MM.1S (cell line): ENCODE data around the gene ACAD9.

ENCODE experiments used
- DNase-seq: peaks from one replicate; pipeline ENCODE4 v3.0.0-alpha.2; 2015
- H2AFZ ChIP-seq: fragments of 300-600 bp; sonication (generic); 2 replicates; pipeline ENCODE4 v1.6.0; 2016; ENCODE audit warnings: antibody characterized with exemption, low read length
- H3F3A ChIP-seq: fragments of 300-600 bp; sonication (generic); 2 replicates; pipeline ENCODE4 v1.6.1; 2016; ENCODE audit warnings: mild to moderate bottlenecking, antibody characterized with exemption, low read length, moderate library complexity, mixed read lengths; ENCODE audit not compliant: insufficient read depth
- H3K27ac ChIP-seq: fragments of 300-600 bp; sonication (generic); 2 replicates; pipeline ENCODE4 v1.5.1; 2016; ENCODE audit warnings: mild to moderate bottlenecking, low read length
- H3K27me3 ChIP-seq: fragments of 300-600 bp; sonication (generic); replicated peaks from 2 replicates; pipeline ENCODE4 v1.6.0; 2016; ENCODE audit warnings: low read length; ENCODE audit not compliant: insufficient read depth
- H3K36me3 ChIP-seq: fragments of 300-600 bp; sonication (generic); replicated peaks from 2 replicates; pipeline ENCODE4 v1.6.1; 2016; ENCODE audit warnings: mild to moderate bottlenecking, low read length, mixed read lengths; ENCODE audit not compliant: insufficient read depth
- H3K4me1 ChIP-seq: fragments of 300-600 bp; sonication (generic); 2 replicates; pipeline ENCODE4 v1.6.1; 2016; ENCODE audit warnings: low read length, mixed read lengths
- H3K4me2 ChIP-seq: fragments of 300-600 bp; sonication (generic); 2 replicates; pipeline ENCODE4 v1.6.0; 2016; ENCODE audit warnings: low read depth, low read length
- H3K4me3 ChIP-seq: fragments of 300-600 bp; sonication (generic); 2 replicates; pipeline ENCODE4 v1.5.1; 2016; ENCODE audit warnings: low read length, mixed read lengths
- H3K79me2 ChIP-seq: fragments of 300-600 bp; sonication (generic); 2 replicates; pipeline ENCODE4 v1.6.1; 2016; ENCODE audit warnings: mixed run types, low read length, mixed read lengths
- H3K9ac ChIP-seq: fragments of 300-600 bp; sonication (generic); 2 replicates; pipeline ENCODE4 v1.6.1; 2016; ENCODE audit warnings: low read length, mixed read lengths
- H3K9me2 ChIP-seq: fragments of 300-600 bp; sonication (generic); replicated peaks from 2 replicates; pipeline ENCODE4 v1.6.1; 2016; ENCODE audit warnings: mild to moderate bottlenecking, low read length, mixed read lengths; ENCODE audit not compliant: insufficient read depth
- H3K9me3 ChIP-seq: fragments of 300-600 bp; sonication (generic); replicated peaks from 2 replicates; pipeline ENCODE4 v1.6.1; 2016; ENCODE audit warnings: mild to moderate bottlenecking, low read length, mixed read lengths; ENCODE audit not compliant: insufficient read depth
- H4K20me1 ChIP-seq: fragments of 300-600 bp; sonication (generic); 2 replicates; pipeline ENCODE4 v1.6.1; 2016; ENCODE audit warnings: mild to moderate bottlenecking, low read length, moderate library complexity, mixed read lengths; ENCODE audit not compliant: insufficient read depth
- CTCF ChIP-seq: fragments of 300-600 bp; sonication (generic); IDR thresholded peaks from 2 replicates; pipeline ENCODE4 v1.5.1; 2016; ENCODE audit warnings: antibody characterized with exemption, low read length, mixed read lengths
- EZH2 ChIP-seq: fragments of 300-600 bp; sonication (generic); optimal IDR thresholded peaks from 2 replicates; pipeline ENCODE3; 2017; ENCODE audit warnings: low read depth, mild to moderate bottlenecking, antibody characterized with exemption, low read length, mixed read lengths
- EZH2phosphoT487 ChIP-seq: fragments of 300-600 bp; sonication (generic); IDR thresholded peaks from 2 replicates; pipeline ENCODE4 v1.6.1; 2018; ENCODE audit warnings: antibody characterized with exemption, low read length

Gene ACAD9

GRCh38 chr3:128850544-128850943, 28.9 kb upstream of the ACAD9 start:
- Histone ChIP-seq H3K9me3 (no peaks in the 10 kb centered on the region), H3K79me2 (no peaks in the 10 kb centered on the region), H3K36me3 (no peaks in the 10 kb centered on the region), H3K4me2 (no peak overlapping the region), H3K4me1 (peaks cover 1% of the 10 kb centered on the region; the same call in 1 of the 2 replicates), H2AFZ (no peak overlapping the region), H3K27me3 (no peaks in the 10 kb centered on the region), H3F3A (no peaks in the 10 kb centered on the region), H3K9me2 (no peaks in the 10 kb centered on the region), H3K9ac (no peak overlapping the region), H3K27ac (no peak overlapping the region), H4K20me1 (no peaks in the 10 kb centered on the region), H3K4me3 (no peak overlapping the region)
- DNase-seq: no peak
- no peak for TF ChIP-seq EZH2
- TF ChIP-seq EZH2phosphoT487: no peak
- no peak for TF ChIP-seq CTCF

- Histone ChIP-seq H3K9me3 (no peaks in the 10 kb centered on the region), H3K4me3 (no peak overlapping the region), H2AFZ (no peak overlapping the region), H3K4me1 (no peaks in the 10 kb centered on the region), H3F3A (no peaks in the 10 kb centered on the region), H4K20me1 (no peaks in the 10 kb centered on the region), H3K9me2 (no peaks in the 10 kb centered on the region), H3K27me3 (no peaks in the 10 kb centered on the region), H3K36me3 (no peaks in the 10 kb centered on the region), H3K79me2 (no peaks in the 10 kb centered on the region), H3K4me2 (no peak overlapping the region), H3K27ac (no peak overlapping the region), H3K9ac (no peak overlapping the region)
- no peak for DNase-seq
- TF ChIP-seq CTCF (no peak), EZH2 (no peak), EZH2phosphoT487 (no peak)
Measured at GRCh38 chr3:128851601-128852000, 27.8 kb upstream of the ACAD9 start.

- TF ChIP-seq EZH2phosphoT487 (no peak), CTCF (no peak), EZH2 (no peak)
- Histone ChIP-seq H3K9me3 (no peaks in the 10 kb centered on the region), H3K9me2 (no peaks in the 10 kb centered on the region), H3K4me2 (no peak overlapping the region), H3F3A (no peaks in the 10 kb centered on the region), H3K79me2 (no peaks in the 10 kb centered on the region), H3K4me3 (no peak overlapping the region), H3K27me3 (no peaks in the 10 kb centered on the region), H3K27ac (no peak overlapping the region), H3K9ac (no peak overlapping the region), H2AFZ (no peak overlapping the region), H3K36me3 (no peaks in the 10 kb centered on the region), H3K4me1 (no peaks in the 10 kb centered on the region), H4K20me1 (no peaks in the 10 kb centered on the region)
- DNase-seq: no peak
Measured at GRCh38 chr3:128853826-128854225, 25.6 kb upstream of the ACAD9 start.

- Histone ChIP-seq H3K4me3 (no peak overlapping the region), H3K27me3 (no peaks in the 10 kb centered on the region), H3K9me2 (no peaks in the 10 kb centered on the region), H3K36me3 (no peaks in the 10 kb centered on the region), H2AFZ (no peak overlapping the region), H3K9ac (no peak overlapping the region), H3K4me2 (no peak overlapping the region), H3K27ac (no peak overlapping the region), H3K9me3 (no peaks in the 10 kb centered on the region), H3K79me2 (no peaks in the 10 kb centered on the region), H3K4me1 (no peaks in the 10 kb centered on the region), H3F3A (no peaks in the 10 kb centered on the region), H4K20me1 (no peaks in the 10 kb centered on the region)
- DNase-seq: no peak
- TF ChIP-seq EZH2: no peak
- TF ChIP-seq EZH2phosphoT487: no peak
Measured at GRCh38 chr3:128854475-128854874, 24.9 kb upstream of the ACAD9 start.
